Measurements from ENCODE around the gene INSYN2B.
"Not testable (repeated sequence)": the region's sequence is repeated elsewhere in the genome, so short reads cannot be mapped to it uniquely, and the experiment has no call there.

The INSYN2B gene

DNA sequence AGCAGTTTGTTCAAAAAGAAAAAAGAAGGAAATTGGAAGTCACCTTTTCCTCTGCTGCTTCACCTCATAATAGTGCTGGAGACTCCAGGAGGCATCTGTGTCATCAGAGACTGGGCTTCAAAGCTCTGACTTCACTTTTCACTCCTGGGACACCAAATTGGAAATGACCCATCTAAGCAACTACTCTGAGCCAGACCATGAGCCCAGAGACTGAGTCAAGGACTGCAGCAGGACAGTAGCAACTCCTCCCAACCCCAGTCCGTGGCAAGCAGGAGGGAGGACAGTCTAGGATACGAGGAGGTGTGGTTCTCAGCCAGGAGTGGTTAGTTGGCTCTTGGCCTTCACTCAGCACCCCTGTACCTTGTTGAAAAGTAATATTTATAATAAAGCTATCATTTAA lies 131.5 kb downstream of the INSYN2B start:
- no peak for DNase-seq (ENCODE audit: low read depth)

DNA sequence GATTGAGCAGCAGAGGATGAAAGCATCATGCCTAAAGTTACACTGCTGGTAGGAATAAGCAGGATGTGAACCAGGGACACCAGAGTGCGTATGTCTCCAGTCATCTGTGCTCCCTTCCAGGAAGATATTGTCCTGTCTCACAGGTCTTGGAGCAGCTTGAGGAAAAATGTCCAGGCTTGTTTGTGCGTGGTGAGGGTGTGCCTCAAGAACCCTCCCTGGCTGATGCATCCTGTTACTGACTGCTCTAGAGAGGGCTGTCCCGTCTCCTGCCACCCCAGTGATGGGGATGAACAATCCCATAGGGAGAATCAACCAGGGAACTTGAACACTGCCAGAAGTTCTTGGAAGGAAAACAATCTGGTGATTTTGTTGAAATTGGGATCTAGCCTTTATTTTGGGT lies 132.0 kb downstream of the INSYN2B start:
- no peak for DNase-seq (ENCODE audit: low read depth)

GRCh38 chr5:169847519-169847918 lies 132.8 kb downstream of the INSYN2B start:
- DNase-seq (ENCODE audit: low read depth), result no peak

- no peak for DNase-seq (ENCODE audit: low read depth)
These were observed 137.6 kb downstream of the INSYN2B start for GRCh38 chr5:169842699-169843098.

- DNase-seq (ENCODE audit: low read depth), result no peak
These were observed 139.9 kb downstream of the INSYN2B start for GRCh38 chr5:169840405-169840804.

GRCh38 chr5:169838688-169839087 lies 141.6 kb downstream of the INSYN2B start:
- no peak for DNase-seq (ENCODE audit: low read depth)

- DNase-seq (ENCODE audit: low read depth), result no peak
These were observed 142.6 kb downstream of the INSYN2B start for GRCh38 chr5:169837686-169838085.

DNA sequence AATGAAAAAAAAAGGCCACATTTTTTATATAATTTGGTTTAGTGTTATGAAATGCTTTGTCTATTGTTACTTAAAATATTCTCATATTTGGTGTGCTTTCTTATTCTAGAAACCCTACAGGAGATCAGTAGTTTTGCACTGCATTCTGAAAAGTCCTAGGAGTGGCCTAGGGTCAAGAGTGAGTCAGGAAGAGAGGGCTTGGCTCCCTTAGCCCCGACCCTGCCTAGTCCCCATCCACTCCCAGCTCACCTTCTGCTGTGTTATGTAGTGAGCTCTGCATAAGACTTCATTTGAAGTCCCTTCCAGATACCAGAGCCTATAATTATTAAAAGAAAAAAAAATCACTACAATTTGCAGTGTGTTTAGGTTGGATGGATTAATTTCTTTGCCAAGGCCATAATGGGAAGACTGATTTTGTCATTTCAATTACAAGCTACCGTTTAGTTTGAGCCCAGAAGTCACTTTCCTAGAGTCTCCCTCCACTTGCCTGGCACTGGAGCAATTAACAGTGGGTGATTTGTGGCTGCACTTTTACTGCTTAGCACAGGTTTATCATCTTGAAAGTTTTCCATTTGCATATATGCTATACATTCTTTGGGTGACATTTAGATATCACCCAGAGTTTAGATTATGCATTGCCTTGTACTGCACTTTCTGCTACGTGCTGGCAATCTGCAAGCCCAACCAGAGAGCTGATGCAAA lies 143.3 kb downstream of the INSYN2B start:
- DNase-seq (ENCODE audit: low read depth), result no peak

GRCh38 chr5:169834540-169834939 lies 145.8 kb downstream of the INSYN2B start:
- DNase-seq (ENCODE audit: low read depth), result not testable (repeated sequence)

GRCh38 chr5:169833681-169834292 lies 146.5 kb downstream of the INSYN2B start:
- not testable (repeated sequence) for DNase-seq (ENCODE audit: low read depth)

DNA sequence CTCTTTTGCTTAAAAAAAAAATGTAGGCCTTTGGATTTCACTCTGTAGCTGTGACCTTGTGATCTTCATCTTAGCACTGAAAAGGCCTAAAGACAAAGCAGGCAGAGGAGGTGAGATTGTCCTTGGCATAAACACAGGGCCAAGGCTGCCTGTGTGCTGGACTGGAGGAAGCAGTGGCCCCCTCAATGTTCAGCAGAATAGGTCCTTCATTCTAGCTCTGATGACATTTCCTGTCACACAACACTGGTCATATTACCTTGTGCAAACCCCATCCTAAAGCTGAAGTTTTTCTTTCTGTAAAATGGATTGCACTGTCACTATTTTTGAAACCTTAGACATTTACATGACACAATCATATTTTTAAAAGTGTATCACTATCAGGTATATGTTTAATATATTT lies 147.4 kb downstream of the INSYN2B start:
- DNase-seq (ENCODE audit: low read depth), result no peak

- no peak for DNase-seq (ENCODE audit: low read depth)
These were observed 148.0 kb downstream of the INSYN2B start for GRCh38 chr5:169832304-169832703.

DNA sequence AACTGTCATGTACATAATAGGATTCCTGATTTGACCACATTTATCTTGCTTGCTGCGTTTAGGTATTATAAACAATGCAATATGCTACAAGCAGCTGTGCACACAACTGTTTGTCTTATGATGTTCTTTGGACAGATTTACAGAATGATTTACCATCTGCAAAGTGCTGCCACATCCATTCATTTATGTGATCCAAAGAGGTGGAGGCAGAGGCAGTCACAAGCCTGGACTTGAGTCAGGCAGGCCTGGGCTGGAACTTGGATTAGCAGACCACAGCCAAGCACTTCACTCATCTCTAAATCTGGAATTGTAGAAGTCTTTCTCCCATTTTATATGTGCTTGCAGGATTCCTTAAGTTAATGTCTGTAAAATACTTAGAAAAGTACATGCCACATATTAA lies 149.0 kb downstream of the INSYN2B start:
- DNase-seq (ENCODE audit: low read depth), result no peak

GRCh38 chr5:169828385-169828784 lies 151.9 kb downstream of the INSYN2B start:
- no peak for DNase-seq (ENCODE audit: low read depth)

- no peak for DNase-seq (ENCODE audit: low read depth)
These were observed 152.5 kb downstream of the INSYN2B start for GRCh38 chr5:169827769-169828168.

GRCh38 chr5:169826618-169827017 lies 153.7 kb downstream of the INSYN2B start:
- no peak for DNase-seq (ENCODE audit: low read depth)

GRCh38 chr5:169817031-169817430 lies 163.3 kb downstream of the INSYN2B start:
- DNase-seq (ENCODE audit: low read depth), result no peak

DNA sequence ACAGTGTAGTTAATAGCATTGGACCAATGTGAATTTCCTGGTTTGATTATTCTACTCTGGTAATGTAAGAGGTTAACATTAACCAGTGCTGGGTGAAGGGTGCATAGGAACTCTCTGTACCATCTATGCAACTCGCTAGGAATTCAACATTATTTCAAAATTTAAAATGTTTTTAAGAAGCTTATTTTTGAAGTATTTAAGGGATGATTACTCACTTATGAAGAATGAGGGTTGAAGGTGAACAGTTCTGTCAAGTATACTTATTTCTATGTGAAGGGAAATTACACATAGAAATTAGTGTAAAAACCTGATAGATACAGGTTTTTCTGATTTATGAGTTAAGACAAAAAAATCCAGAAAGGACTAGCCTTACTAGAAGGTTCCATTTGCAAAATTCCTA lies 165.8 kb downstream of the INSYN2B start:
- no peak for DNase-seq (ENCODE audit: low read depth)

Data from activated T-cell treated with anti-CD3 and anti-CD28 coated beads for 48 hours (primary cell).